HG03378 (cell line): ENCODE results near the gene REXO4.
"Not testable (repeated sequence)": the region's sequence is repeated elsewhere in the genome, so short reads cannot be mapped to it uniquely, and the experiment has no call there.

ENCODE experiments used
- ATAC-seq: cut with Tn5 transposase; IDR thresholded peaks from one replicate; pipeline ENCODE4 v1.9.1; 2021; ENCODE audit warnings: mild to moderate bottlenecking, moderate library complexity; ENCODE audit not compliant: unreplicated experiment

Gene REXO4

DNA sequence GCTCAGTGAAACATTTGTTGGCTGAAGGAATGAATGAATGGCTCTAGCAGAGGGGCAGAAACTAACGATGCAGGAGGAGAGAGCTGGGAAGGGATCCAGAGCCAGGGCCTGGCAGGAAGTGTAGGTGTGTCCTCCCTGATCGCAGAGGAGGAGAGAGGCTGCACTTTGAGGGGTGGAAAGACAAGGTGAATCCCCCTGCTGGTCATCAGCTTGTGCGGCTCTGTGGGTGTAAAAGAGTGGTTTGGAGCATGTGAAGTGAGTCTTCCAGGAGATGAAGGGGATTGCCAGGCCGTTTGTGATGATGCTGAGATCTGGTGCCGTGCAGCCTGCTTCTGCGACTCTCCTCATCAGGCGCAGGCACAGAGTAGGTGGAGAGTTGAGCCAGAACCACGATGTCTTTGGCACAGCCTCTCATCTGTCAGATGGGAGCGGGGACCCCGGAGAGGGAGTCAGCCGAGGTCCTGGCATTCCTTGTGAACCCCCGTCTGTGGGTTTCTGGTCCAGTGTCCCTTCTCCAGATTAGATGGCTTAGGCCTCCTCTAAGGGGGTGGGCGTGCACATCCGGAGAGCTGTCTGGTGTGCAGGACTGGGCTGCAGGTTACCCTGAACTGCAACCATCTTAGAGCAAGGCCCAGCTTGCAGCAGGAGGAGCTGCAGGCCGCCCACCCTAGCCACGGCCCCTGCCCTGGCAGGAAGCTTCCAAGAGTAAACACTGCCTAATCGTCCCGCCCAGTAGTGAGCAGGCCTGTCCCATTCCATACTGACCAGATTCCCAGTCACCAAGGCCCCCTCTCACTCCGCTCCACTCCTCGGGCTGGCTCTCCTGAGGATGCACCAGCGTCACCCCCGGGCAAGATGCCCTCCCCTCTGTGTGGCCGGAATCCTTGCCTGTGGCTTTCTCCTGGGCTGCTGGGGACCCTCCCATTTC is 4.1 kb upstream of the REXO4 start, which contains the start of gene ADAMTS13:
Gene ADAMTS13 (plus strand): TSS at position 753 of the 928 bp plus-strand sequence. CDS start 77 bp downstream, at position 830.
- peak; percentile 40 for ATAC-seq

DNA sequence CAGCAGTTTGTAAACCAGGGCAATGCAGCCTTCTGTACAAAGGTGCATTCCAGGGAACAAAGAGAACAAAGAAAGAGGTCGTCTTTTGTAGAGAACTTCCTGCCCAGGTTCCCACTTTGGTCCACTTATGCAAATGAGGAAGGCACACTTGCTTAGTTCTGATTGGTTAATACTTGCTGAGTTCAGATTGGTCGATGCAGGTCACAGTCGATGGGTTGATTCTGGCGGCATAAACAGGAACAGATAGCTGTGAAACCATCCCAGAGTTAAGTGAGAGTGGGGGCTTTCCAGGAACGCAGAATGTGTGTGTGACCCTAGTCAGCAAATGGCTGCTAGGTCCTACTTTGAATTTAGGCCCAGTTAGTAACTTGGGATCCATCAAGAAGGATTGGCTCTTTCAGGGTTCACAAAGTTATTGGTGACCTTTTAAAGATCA is 2.6 kb upstream of the REXO4 start:
- no peak for ATAC-seq

DNA sequence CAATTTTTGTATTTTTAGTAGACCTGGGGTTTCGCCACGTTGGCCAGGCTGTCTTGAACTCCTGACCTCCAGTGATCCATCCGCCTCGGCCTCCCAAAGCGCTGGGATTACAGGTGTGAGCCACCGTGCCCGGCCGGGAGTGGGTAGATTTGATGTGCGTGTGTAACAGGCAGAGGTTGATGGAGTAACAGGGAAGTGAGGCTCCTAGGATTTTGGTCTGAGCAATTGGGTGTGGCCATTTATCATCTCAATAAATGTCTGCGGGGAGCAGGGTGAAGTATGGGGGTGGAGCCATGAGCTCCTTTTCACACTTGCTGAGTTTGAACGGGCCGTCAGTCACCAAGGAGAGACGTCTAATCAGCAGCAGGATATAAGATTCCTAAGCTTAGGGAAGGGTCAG is 1.2 kb upstream of the REXO4 start:
- ATAC-seq = no peak

DNA sequence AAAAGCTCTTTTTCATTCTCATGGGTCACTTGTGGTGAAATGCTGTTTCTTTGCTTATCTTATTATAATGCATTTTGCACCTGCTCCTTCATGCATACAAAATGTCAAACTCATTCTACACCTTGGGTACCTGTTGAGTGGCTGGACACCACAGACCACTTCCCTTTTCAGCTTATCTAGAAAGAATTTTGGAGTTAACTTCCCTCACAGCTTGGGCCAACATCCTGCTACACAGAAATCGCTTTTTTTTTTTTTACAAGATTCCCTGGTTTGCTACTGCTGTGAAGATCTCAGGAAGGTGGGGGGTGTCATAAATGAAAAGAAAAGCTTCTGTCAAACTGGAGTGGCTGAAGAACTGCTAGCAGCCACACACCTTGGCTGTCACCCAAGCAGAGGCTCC is 2.6 kb downstream of the REXO4 start:
- no peak for ATAC-seq

DNA sequence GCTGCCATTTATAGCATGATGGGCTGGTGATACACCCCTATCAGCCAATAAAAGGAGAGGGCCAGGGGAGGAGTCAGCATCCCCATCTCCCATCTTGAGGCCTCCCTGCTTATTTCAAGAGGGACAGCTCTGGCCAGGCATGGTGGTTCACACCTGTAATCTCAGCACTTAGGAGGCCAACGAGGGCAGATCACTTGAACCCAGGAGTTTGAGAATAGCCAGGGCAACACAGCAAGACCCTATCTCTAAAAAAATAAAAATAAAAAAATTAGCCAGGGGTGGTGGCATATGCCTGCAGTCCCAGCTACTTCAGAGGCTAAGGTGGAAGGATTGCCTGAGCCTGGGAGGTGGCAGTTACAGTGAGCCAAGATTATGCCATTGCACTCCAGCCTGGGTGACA is 9.8 kb downstream of the REXO4 start:
- no peak for ATAC-seq

DNA sequence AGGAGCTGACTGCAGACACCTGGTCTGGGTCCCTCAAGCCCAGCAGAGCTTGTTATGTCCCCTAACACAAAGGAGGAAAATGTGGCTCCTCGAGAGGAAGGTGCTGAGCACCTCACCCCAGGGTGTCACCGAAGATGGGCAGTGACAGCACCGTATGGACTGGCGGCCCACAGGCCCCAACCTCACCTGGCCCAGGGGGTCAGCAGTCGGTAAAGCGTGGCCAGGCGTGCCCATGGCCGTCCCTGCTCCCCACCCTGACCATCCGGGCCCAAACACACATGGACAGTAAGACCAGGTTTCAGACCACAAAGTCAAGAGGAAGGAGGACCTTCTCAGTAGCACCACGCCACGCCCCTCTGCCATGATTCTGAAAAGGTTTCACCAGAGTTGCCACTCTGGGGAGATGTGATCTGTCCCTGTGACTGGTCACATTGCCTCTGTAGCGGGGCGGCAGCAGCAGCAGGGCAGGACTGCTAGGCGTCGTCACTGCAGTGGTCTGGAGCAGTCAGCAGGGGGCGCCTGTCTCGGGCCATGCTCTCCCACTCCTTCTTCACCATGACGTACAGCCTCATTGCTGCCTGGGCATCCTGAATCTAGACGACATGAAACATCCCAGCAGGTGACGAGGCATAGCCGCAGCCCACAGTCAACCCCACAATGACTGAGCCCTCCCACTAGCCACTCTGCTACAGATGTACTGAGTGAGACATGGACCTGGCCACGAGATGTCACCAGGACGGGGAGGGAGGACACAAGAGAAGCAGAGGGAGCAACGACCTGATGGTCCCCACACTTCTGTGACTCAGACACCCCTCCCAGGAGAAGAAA is 11.1 kb downstream of the REXO4 start:
- peak; percentile 61 for ATAC-seq

DNA sequence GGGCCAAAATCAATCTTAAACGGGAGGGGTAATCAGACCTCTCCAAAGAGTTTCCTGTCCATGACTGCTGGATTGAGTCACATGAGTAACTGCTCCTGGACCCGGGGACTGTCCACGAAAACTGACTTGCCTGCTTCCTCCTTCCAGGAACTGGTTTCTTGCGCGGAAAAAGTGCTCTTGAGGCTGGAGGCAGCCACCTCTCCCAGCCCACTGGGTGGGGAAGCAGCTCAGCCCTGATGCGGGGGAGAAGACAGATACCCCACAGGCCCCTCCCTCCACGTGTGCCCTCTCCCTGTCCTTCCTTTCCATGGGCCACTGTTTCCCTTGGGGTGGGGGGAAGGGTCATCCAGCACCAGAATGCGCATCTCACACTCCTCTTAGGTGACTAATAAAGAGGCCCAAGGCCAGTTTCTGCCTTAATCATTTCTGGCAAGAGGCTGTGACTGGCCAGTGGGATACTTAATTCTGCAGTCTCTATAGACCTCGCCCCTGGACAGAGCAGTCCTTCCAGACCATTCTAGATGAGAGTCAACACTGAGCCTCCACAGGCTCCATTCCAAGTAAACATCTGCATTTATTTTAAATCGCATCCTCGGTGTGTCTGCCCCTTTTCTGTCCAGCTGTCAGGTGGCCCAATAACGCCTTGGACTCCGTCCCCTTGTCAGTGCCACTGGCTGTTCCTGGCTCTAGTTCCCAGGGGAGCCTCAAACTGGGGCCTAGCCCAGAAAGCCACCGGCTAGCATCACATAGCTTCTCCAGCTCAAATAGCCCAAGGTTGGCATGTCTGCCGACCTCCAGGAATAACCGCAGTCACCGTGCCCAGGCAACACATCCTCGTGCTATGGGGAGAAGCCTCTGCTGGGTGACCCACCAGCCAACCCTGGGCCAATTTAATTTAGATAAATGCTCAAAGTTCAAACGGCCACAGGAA is 12.0 kb downstream of the REXO4 start:
- no peak for ATAC-seq

DNA sequence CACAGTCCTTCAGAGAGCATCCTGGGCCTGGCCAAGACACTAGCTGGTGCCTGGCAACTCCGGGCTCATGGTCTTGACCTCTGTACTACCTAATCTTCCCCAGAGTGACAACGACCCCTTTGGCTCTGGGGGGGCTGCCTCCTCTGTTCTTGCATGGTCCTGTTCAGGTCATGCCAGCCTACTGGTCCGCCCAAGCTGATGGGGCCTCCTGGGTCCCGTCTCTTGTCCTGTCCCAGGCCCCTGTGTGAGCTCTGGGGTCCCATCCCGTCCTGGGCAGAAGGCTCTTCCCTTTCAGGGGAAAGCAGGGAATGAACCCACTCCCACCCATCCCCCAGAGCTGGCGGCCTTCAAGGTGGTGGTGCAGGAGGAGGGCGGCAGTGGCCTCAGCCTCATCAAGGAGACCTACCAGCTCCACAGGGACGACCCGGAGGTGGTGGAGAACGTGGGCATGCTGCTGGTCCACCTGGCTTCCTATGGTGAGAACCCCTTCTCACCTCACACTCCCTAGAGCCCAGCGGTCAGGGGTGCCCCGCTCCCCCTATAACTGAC is 13.3 kb downstream of the REXO4 start:
- no peak for ATAC-seq

DNA sequence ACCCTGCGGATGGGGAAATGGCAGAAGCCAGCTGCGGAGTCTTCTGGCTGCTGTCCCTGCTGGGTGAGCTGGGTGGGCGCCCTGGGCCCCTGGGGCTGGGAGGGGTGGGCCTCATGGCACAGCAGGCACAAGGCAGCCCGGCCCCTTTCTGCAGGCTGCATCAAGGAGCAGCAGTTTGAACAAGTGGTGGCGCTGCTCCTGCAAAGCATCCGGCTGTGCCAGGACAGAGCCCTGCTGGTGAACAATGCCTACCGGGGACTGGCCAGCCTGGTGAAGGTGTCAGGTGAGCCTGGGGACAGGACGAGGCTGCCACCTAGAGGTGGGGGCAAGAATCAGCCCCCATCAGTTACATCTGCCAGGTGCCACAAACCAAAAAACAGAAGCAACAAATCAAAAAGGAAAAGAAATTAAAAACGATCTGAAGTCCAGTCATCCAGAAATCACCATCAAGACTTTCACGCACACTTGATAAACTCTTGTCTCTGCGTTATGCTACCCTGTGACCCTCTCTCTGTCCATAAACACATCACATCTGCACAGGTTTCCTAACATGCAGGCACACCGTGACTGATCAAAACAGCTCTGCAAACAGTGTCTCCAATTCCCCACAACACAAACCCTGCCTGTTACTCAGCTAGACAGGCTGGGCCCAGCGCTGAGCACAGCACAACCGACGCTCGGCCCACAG is 13.9 kb downstream of the REXO4 start:
- ATAC-seq = no peak

DNA sequence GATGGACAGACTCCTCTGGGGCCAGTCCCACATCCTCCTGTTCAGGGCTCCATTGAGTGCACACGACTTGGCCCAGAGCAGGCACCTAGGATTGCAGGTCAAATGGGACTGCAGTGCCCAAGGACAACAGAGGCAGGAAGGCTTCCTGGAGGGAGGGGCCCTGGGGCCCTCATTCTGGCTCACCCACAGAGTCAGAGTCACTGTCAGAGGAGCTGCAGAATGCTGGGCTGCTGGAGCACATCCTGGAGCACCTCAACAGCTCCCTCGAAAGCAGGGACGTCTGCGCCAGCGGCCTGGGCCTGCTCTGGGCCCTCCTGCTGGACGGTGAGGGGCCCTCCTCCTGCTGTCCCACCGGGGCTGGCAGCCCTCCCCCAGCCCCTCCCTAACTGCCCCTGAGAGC is 15.1 kb downstream of the REXO4 start:
- no peak for ATAC-seq

DNA sequence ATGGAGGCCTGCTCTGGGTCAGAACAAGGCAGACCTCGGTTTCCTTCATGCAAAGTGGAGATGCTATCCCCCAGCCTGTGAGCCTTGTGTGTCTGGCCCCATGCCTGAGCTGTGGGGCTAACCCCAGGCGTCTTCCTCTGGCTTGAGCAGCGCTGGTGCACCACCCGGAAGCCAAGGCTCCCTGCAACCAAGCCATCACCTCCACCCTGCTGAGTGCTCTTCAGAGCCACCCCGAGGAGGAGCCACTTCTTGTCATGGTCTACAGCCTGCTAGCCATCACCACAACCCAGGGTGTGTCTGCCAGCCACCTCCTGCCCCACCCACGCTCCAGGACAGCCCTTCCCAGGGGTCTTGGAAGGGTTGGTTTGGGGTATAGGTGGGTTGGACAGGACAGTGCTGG is 16.2 kb downstream of the REXO4 start:
- ATAC-seq = no peak

DNA sequence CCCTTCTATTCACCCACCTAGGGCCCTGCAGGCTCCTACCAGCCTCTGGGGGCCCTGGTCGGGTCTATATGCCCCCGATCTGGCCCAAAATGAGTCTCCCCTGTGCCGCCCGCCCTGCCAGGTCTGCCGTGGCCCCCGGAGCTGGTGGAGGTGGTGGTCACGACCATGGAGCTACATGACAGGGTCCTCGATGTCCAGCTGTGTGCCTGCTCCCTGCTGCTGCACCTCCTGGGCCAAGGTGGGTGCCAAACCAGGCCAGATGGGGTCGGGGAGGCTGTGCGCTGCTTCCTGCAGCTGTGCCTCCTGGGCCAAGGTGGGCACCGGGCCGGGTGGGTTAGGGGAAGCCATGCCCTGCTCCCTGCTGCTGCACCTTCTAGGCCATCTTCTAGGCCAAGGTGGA is 17.5 kb downstream of the REXO4 start:
- ATAC-seq = no peak

DNA sequence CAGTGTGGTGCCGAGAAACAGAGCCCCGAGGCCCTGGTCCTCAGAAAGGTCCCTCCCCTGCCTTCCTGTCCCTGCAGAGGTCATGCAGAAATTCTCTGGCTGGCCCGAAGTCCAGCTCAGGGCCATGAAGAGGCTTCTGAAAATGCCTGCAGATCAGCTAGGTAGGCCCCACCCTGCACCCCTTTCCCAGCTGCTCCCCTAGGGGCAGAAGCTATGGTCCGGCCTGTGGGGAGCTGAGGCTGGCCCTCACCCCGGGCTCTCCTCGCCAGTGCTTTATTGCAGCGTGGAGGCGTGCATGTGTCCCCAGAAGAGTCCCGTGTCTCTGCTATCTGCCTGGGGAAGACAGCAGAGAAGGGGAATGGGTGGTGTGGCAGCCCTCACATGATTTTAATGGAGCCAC is 19.9 kb downstream of the REXO4 start:
- ATAC-seq = no peak

DNA sequence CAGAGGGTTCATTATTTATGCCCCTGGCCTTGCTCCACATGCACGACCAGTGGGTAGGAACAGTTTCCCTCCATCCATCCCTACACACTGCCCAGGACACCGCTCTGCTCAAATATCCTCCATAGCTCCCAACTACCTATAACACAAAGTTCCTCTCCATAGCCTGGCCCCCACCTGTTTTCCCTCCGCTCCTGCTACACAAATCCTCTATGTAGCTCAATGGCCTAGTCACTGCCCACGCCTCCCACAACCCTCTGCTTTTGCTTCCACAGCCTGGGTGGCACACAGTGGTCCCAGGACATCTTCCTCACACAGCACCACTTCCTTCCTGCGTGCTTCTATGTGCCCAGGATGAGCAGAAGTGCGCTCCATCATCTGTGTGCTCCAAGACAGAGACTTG is 20.4 kb downstream of the REXO4 start:
- no peak for ATAC-seq

DNA sequence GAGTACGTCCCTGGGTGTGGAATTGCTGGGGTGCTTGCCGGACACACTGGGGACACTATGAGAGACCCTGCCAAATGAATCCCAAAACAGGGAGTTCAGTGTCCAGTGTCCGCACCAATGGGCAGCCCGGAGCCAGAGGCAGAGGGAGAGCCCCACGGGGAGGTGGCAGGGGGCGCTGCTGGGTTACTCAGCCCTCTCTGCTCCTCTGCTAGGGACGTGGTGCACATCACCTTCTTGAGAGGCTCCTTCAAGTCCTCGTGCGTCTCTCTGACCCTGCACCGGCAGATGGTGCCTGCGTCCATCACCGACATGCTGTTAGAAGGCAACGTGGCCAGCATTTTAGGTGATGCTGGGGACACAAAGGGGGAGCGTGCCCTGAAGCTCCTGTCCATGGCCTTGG is 20.9 kb downstream of the REXO4 start:
- ATAC-seq = no peak

DNA sequence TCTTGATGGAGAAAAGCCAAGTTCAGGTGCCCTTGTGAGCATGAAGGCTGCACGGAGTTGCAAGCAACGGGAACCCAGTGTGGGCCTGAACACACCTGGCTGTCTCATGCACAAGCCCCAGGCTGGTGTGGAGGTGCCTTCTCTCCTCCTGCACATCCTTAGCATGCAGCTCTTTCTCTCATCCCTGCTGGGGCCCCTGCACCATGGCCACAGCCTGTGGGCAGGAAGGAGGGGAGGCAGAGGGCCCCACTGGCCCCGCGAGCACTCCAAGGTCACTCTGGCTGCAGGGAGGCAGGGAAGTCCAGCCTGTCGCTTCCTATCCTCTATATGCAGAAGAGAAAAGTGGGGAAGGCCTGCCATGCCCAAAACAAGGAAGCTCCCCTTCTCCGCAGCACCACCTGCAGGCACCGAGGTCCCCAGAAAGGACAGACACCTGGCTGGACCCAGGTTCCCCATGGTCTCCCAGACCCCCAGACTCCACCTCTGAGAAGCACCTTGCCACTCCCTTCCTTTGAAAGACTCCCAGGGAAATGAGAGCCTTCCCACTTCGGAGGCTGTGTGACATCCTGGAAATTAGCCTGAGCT is 23.0 kb downstream of the REXO4 start:
- no peak for ATAC-seq

DNA sequence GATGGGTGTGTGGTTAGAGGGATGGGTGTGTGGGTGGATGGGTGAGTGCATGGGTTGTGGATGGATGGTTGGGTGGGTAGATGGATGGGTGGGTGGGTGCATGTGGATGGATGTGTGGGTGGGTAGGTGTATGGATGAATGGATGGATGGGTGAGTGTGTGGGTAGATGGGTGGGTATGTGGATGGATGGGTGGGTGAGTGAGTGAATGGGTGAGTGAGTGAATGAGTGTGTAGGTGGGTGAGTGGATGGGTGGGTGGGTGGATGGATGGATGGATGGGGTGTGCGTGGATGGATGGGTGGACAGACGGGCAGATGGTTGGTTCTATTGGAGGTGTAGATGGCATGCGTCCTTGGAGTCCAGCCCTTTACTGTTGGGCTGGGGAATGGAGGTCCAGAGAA is 24.4 kb downstream of the REXO4 start:
- ATAC-seq = no peak

DNA sequence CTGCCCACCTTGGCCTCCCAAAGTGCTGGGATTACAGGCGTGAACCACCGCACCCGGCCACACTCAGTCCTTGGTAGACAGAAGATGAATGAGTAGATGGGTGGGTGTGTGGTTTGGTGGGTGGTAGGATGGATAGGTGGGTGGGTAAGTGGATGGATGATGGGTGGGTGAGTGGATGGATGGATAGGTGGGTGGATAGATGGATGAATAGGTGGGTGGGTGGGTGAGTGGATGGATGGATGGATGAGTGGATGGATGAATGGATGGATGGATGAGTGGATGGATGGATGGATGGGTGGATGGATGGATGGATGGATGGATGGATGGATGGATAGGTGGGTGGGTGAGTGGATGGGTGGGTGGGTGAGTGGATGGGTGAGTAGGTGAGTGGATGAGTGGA is 25.5 kb downstream of the REXO4 start:
- ATAC-seq = not testable (repeated sequence)

DNA sequence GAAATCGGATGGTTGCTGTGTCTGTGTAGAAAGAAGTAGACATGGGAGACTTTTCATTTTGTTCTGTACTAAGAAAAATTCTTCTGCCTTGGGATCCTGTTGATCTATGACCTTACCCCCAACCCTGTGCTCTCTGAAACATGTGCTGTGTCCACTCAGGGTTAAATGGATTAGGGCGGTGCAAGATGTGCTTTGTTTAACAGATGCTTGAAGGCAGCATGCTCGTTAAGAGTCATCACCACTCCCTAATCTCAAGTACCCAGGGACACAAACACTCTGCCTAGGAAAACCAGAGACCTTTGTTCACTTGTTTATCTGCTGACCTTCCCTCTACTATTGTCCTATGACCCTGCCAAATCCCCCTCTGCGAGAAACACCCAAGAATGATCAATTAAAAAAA is 26.4 kb downstream of the REXO4 start:
- not testable (repeated sequence) for ATAC-seq

DNA sequence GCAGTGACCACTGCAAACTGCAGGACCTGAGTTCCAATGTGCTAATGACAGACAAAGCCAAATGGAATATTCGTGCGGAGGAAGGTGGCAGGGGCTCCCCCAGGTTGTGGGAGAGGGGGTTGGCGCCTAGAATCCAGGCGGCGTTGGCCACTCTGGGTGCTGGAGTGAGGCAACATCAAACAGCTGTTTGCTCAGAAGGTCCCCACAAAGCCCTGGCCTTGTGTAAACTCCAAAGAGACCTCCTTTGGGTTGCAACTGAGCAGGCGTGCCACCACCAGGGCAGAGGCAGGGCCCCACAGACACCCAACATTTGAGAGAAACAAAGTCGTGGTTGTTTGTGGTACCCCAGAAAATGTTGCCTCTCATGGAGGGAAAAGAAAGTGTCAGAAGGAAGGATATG is 27.1 kb downstream of the REXO4 start:
- ATAC-seq = no peak
